Lower leg skin (tissue), 4 donors: ENCODE results near the gene SFT2D1. TPM values are rescaled to one million over a fixed set of nuclear protein-coding genes. Genes with fewer than 3 reads are reported as not detected.

Source experiments
- DNase-seq, 2 donors: peaks; one replicate each; pipeline ENCODE4 v3.0.0-alpha.2; 2019; ENCODE audit warnings: low spot score in 2 of 2
- H3K4me3 ChIP-seq: fragments of 200-600 bp; sonication (generic); 2 replicates; pipeline ENCODE4 v1.5.1; 2017; ENCODE audit warnings: mild to moderate bottlenecking, low read depth; ENCODE audit not compliant: poor library complexity, severe bottlenecking
- CTCF ChIP-seq, 3 donors: fragments of 450-650 bp; IDR thresholded peaks; one replicate each; pipeline ENCODE4 v1.5.1; 2016; ENCODE audit warnings: antibody characterized with exemption in 3 of 3, mild to moderate bottlenecking in 3 of 3, moderate library complexity in 2 of 3
- POLR2A ChIP-seq, 2 donors: fragments of 450-650 bp; IDR thresholded peaks; one replicate each; pipeline ENCODE4 v1.6.1; 2016 to 2017; ENCODE audit warnings: antibody characterized with exemption in 2 of 2, mild to moderate bottlenecking in 1 of 2, moderate library complexity in 1 of 2
- WGBS, 2 donors: methylation state at CpG; one replicate each; pipeline ENCODE4 v1.1.5; 2018; 5-methylcytosine and 5-hydroxymethylcytosine counted together
- intact Hi-C: fragments of 100-400 bp; cut with DNase I; formaldehyde crosslinking; loops from one replicate; pipeline ENCODE4 v1.15.0; 2023; ENCODE audit warnings: low total_unique reads
- total RNA-seq, 4 donors: library from RNA; depleted of rRNA; stranded (reverse); fragments of >200 nt; gene quantifications; one replicate each; pipeline ENCODE4 v1.1.0, GENCODE V29; 2016

The SFT2D1 gene
- total RNA-seq, 4 donors from 2014 or later = 23.6 to 42.9 (median 31.9) TPM

GRCh38 chr6:166277892-166278578, 64.3 kb downstream of the SFT2D1 start:
- TF ChIP-seq POLR2A (IDR thresholded peaks at IDR 0.05) = no peak
- no peak for TF ChIP-seq CTCF (IDR thresholded peaks at IDR 0.05)
- intact Hi-C loops = loop anchor here (5.0 kb wide), 1 partner anchor 124 kb away; no protein-coding TSS in a partner anchor
- peak in 1 of 2 donors; percentile 46 for DNase-seq
- WGBS, 2 donors = 81 to 83% methylated on average over 11 of the region's 11 CpGs
- H3K4me3 ChIP-seq = no peak overlapping the region

GRCh38 chr6:166277018-166277417, 65.3 kb downstream of the SFT2D1 start:
- WGBS, 2 donors = 32 to 43% methylated on average over 11 of the region's 11 CpGs
- intact Hi-C loops = loop anchor here (5.0 kb wide), 1 partner anchor 125 kb away; no protein-coding TSS in a partner anchor
- TF ChIP-seq CTCF (IDR thresholded peaks at IDR 0.05) (no peak), POLR2A (IDR thresholded peaks at IDR 0.05) (no peak)
- peak in 1 of 2 donors; percentile 67 for DNase-seq
- no peak overlapping the region for H3K4me3 ChIP-seq

GRCh38 chr6:166275714-166276166, 66.6 kb downstream of the SFT2D1 start:
- WGBS, 2 donors = 2 to 4% methylated on average over 11 to 21 of the region's 21 CpGs
- TF ChIP-seq CTCF (IDR thresholded peaks at IDR 0.05) = peak in 2 of 3 donors; percentile 61 to 74
- TF ChIP-seq POLR2A (IDR thresholded peaks at IDR 0.05) = no peak
- intact Hi-C loops = loop anchor here (5.0 kb wide), 1 partner anchor 127 kb away; no protein-coding TSS in a partner anchor
- H3K4me3 ChIP-seq = no peak overlapping the region
- DNase-seq = peak; percentile 32 to 93

- no peak for DNase-seq
Measured at GRCh38 chr6:166274739-166275370, 67.5 kb downstream of the SFT2D1 start.

GRCh38 chr6:166274163-166274562, 68.2 kb downstream of the SFT2D1 start:
- no peak for DNase-seq
- no peak overlapping the region for H3K4me3 ChIP-seq
- TF ChIP-seq CTCF (IDR thresholded peaks at IDR 0.05) (no peak), POLR2A (IDR thresholded peaks at IDR 0.05) (no peak)
- intact Hi-C loops = no loop called here
- 57 to 59% methylated on average over 4 of the region's 4 CpGs for WGBS, 2 donors

More at GRCh38 chr6:166274739-166275370, 67.5 kb downstream of the SFT2D1 start:
- no peak overlapping the region for H3K4me3 ChIP-seq
- 68 to 69% methylated on average over 6 to 9 of the region's 13 CpGs for WGBS, 2 donors
- intact Hi-C loops = loop anchor here (5.0 kb wide), 1 partner anchor 127 kb away; no protein-coding TSS in a partner anchor
- TF ChIP-seq CTCF (IDR thresholded peaks at IDR 0.05) (no peak), POLR2A (IDR thresholded peaks at IDR 0.05) (no peak)
